Activated CD8-positive, alpha-beta memory T cell treated with anti-CD3 and anti-CD28 coated beads for 48 hours (primary cell): ENCODE measurements around the gene SCYGR3.

Experiments used
- DNase-seq, 3 experiments: peaks; one replicate each; pipeline ENCODE4 v3.0.0-alpha.2; 2020; ENCODE audit warnings: low read depth in 2 of 3, low spot score in 2 of 3

Gene SCYGR3, protein sequence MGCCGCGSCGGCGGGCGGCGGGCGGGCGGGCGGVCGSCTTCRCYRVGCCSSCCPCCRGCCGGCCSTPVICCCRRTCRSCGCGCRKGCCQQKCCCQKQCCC

GRCh38 chr2:227614740-227615139 lies at the start of gene SCYGR3:
Gene SCYGR3 (minus strand): TSS chr2:227614840. CDS start chr2:227614840, 0 bp downstream.
- DNase-seq = no peak

GRCh38 chr2:227661827-227662226 lies 47.2 kb upstream of the SCYGR3 start:
- DNase-seq = no peak

GRCh38 chr2:227661025-227661649 lies 46.5 kb upstream of the SCYGR3 start:
- no peak for DNase-seq

- no peak for DNase-seq
Observed at GRCh38 chr2:227657199-227657845, 42.7 kb upstream of the SCYGR3 start.

GRCh38 chr2:227655454-227655853 lies 40.8 kb upstream of the SCYGR3 start:
- no peak for DNase-seq

- no peak for DNase-seq
Observed at GRCh38 chr2:227654426-227654825, 39.8 kb upstream of the SCYGR3 start.

DNA sequence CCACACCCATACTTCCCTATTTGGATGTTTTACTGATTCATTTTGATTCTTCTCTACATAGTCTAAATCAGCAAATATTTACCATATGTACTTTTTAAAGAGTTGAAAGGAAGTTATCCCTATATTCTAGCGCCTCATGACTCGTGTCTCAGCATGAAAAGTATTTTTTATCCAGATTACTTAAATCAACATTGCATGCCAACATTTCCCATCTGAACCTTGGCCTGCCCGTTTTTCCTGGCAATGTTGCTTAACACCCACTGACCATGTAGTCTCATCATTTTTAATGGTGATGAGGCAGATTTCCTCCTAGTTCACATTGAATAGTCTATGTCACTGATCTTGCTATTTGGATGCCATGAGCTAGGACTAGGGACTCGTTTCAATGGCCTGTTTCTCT lies 38.8 kb upstream of the SCYGR3 start:
- no peak for DNase-seq

GRCh38 chr2:227643990-227644551 lies 29.4 kb upstream of the SCYGR3 start:
- DNase-seq = no peak

- DNase-seq = no peak
Observed at GRCh38 chr2:227642656-227643055, 28.0 kb upstream of the SCYGR3 start.

- no peak for DNase-seq
Observed at GRCh38 chr2:227634201-227634600, 19.6 kb upstream of the SCYGR3 start.

- DNase-seq = no peak
Observed at GRCh38 chr2:227632827-227633226, 18.2 kb upstream of the SCYGR3 start.

- DNase-seq = no peak
Observed at GRCh38 chr2:227630322-227630721, 15.7 kb upstream of the SCYGR3 start.

DNA sequence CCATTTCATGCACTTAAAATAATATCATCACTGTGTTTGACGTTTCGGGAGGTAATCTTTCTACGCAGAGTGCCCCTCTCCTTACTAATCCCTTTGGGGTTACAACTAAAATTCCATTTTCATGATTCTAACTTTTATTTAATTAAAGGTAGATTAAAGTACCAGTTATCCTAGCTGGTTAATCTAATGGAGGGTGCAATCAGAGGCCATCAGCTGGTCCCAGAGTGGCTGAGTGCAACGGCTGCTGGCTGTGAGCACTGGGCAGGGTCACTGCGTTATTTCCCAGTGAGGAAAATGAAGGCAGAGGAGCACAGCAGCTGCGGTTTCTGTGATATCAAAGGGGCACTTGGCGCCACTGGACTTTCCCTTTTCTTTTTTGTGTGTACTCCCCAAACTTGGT lies 14.8 kb upstream of the SCYGR3 start:
- DNase-seq = no peak

DNA sequence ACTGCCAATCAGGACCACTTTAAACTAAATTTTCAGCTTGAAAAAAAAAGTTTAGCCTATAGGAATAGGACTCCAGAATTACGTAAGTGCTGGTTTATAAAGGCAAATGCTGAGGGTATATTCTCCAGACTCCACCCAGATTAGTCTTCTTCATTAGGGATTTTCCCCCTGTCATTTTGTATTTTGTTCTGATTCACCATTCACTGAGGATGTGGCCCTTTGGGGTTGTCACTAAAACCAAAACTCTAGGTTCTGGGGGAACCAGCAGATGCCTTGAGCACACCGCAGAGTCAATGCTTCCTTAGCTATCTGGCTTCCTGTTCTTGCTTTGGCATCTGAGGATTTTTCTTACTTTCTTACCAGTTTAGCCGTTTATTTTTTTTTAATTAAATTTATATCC lies 13.1 kb upstream of the SCYGR3 start:
- no peak for DNase-seq

DNA sequence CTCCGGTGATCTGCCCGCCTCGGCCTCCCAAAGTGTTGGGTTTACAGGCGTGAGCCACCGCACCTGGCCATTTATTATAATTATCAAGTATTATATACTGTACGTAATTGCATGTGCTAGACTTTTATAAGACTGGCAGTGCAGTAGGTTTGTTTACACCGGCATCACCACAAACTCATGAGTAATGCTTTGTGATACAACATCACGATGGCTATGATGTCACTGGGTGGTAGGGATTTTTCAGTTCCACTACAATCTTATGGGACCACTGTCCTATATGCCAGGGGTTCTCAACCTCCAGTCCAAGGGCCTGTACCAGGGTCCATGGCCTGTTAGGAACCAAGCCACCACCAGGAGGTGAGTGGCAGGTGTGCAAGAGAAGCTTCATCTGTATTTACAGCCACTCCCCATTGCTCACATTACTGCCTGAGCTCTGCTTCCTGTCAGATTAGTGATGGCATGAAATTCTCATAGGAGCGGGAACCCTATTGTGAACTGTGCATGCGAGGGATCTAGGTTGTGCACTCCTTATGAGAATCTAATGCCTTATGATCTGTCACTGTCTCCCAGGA lies 12.0 kb upstream of the SCYGR3 start:
- no peak for DNase-seq

DNA sequence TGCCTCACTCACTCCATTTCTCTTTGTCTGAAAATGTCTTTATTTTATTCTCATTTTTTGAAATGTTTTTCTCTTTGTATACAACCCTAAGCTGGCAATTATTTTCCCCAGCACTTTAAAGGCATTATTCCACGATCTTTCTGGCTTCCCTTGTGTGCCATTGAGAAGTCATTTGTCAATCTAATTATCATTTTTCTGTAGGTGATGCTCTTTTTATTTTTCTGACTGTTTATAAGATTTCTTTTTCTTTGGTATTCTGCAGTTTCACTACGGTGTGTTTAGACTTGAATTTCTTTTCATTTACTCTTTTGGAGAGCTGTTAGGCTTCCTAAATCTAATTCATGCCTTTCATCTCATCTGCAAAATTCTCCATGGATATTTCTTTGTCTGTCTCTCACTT lies 10.8 kb upstream of the SCYGR3 start:
- DNase-seq = no peak

DNA sequence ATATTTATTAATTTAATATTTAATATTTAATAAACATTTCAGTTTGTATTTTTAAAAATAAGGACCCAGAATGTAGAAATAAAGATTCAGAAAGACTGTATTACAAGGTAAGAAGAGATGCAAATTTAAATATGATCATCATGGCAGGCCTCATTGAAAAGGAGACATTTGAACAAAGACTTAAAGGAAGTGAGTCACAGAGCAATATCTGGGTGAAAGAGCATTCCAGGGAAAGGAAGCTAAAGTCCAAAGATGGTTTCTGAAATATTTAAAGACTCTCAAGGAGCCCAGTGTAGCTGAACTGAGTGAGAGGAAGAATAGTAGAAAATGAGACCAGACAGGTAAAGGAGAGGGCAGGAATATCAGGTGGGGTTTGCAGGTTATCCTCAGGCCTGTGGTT lies 8.6 kb upstream of the SCYGR3 start:
- no peak for DNase-seq

- DNase-seq = no peak
Observed at GRCh38 chr2:227617316-227618230, 2.9 kb upstream of the SCYGR3 start, which contains the start of gene SCYGR4. Gene SCYGR4 (plus strand): TSS chr2:227617498. CDS start chr2:227617498, 0 bp downstream.

- no peak for DNase-seq
Observed at GRCh38 chr2:227616631-227617030, 2.0 kb upstream of the SCYGR3 start.

DNA sequence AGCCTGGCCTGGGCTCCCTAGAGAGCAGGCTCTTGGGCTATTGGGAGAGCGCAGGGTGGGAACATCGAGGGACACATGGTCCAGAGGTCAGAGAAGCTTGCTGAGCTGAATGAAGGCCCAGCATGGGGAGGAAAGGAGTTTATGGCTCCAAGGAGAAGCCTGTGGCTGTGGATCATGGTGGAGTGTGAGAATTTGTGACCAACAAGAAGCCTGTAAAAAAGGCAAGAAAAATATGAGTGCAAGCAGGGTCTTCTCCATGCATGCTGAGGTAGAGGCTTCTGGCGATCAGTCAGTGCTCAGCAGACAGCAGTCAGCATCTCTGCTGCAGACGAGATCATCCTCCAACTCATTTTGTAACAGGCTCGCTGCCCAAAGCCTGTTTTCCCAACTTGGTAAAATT lies 1.3 kb upstream of the SCYGR3 start:
- DNase-seq = no peak

GRCh38 chr2:227615181-227615580 lies 541 bp upstream of the SCYGR3 start:
- no peak for DNase-seq
